Panc1 (cell line): ENCODE data around the gene TOGARAM1. TPM values are rescaled to one million over a fixed set of nuclear protein-coding genes. Genes with fewer than 3 reads are reported as not detected.

ENCODE experiments used
- ATAC-seq: fragments of 200-7000 bp; cut with Tn5 transposase; 2 replicates; pipeline ENCODE4 v1.9.1; 2020; ENCODE audit warnings: mild to moderate bottlenecking, moderate library complexity
- BruUV-seq: library from RNA; stranded (reverse); fragments of 400-500 nt; replicated peaks from 2 replicates; lab custom pipeline; 2021; lab: Mats Ljungman, UMichigan
- CTCF ChIA-PET: fragments of 300-600 bp; sonication (Branson Sonifier 250); formaldehyde crosslinking; loops from one replicate; lab custom pipeline; 2022; ENCODE audit warnings: antibody characterized with exemption; lab: Charles Lee
- POLR2A ChIA-PET: fragments of 300-600 bp; sonication (Branson Sonifier 250); formaldehyde crosslinking; loops from one replicate; lab custom pipeline; 2022; ENCODE audit warnings: antibody characterized with exemption; lab: Charles Lee
- DNase-seq: peaks from one replicate; pipeline ENCODE4 v3.0.0-alpha.2; 2010; ENCODE audit warnings: low read depth, low spot score
- H3K27ac ChIP-seq: 2 replicates; pipeline ENCODE4 v1.5.1; 2011; ENCODE audit warnings: mild to moderate bottlenecking, low read length, inconsistent platforms
- H3K27me3 ChIP-seq: fragments of 200-500 bp; sonication (Bioruptor generic); 2 replicates; pipeline ENCODE4 v1.6.0; 2014; ENCODE audit warnings: low read length, inconsistent platforms; ENCODE audit not compliant: control insufficient read depth, insufficient read depth
- H3K36me3 ChIP-seq: fragments of 200-500 bp; sonication (Bioruptor generic); 2 replicates; pipeline ENCODE4 v1.5.1; 2014; ENCODE audit warnings: inconsistent platforms, mild to moderate bottlenecking, low read length, moderate library complexity; ENCODE audit not compliant: control insufficient read depth, insufficient read depth
- H3K4me1 ChIP-seq: 2 replicates; pipeline ENCODE4 v1.5.1; 2011; ENCODE audit warnings: inconsistent platforms, mild to moderate bottlenecking, low read length, moderate library complexity; ENCODE audit not compliant: control insufficient read depth, insufficient read depth
- H3K4me3 ChIP-seq, 2 experiments: 2 replicates each; pipeline ENCODE4 v1.5.1; 2011 to 2012; ENCODE audit warnings: low read depth in 2 of 2, low read length in 2 of 2, mild to moderate bottlenecking in 2 of 2, inconsistent platforms in 1 of 2, moderate library complexity in 1 of 2
- H3K9me3 ChIP-seq: fragments of 200-500 bp; sonication (Bioruptor generic); 2 replicates; pipeline ENCODE4 v1.5.1; 2014; ENCODE audit warnings: low read depth, mild to moderate bottlenecking, inconsistent platforms, low read length, moderate library complexity; ENCODE audit not compliant: control insufficient read depth, insufficient read depth
- POLR2AphosphoS5 ChIP-seq: IDR thresholded peaks from 2 replicates; pipeline ENCODE4 v1.6.1; 2012; ENCODE audit warnings: mild to moderate bottlenecking, low read depth, low read length, moderate library complexity
- SIN3A ChIP-seq: IDR thresholded peaks from 2 replicates; pipeline ENCODE4 v1.6.1; 2012; ENCODE audit warnings: low read depth, mild to moderate bottlenecking, low read length, moderate library complexity, borderline replicate concordance; ENCODE audit not compliant: insufficient read depth
- TCF7L2 ChIP-seq: IDR thresholded peaks from 2 replicates; pipeline ENCODE4 v1.6.1; 2011; ENCODE audit warnings: mild to moderate bottlenecking, low read depth, low read length, inconsistent platforms
- in situ Hi-C: cut with HindIII; loops from 2 replicates; pipeline ENCODE4 v1.10.0; 2016; ENCODE audit warnings: low sequenced_read_pairs, low pct_unique_long_range_greater_than_20kb
- intact Hi-C: fragments of 100-400 bp; cut with micrococcal nuclease; formaldehyde crosslinking; loops from one replicate; pipeline ENCODE4 v1.10.0; 2022; ENCODE audit not compliant: unreplicated experiment
- total RNA-seq: library from RNA; stranded (reverse); gene quantifications from one replicate; pipeline ENCODE4 v1.2.1, GENCODE V29; 2021; ENCODE audit not compliant: unreplicated experiment
- TF ChIP-seq, protein P1 (sequence below): fragments of 450-650 bp; IDR thresholded peaks from 2 replicates; pipeline ENCODE4 v1.5.1; 2017; ENCODE audit warnings: mild to moderate bottlenecking
- TF ChIP-seq, protein P2 (sequence below), 2 experiments: IDR thresholded peaks; 2 replicates each; pipeline ENCODE4 v1.6.1; 2011 to 2012; ENCODE audit warnings: low read depth in 2 of 2, control low read depth in 1 of 2, low read length in 1 of 2, mild to moderate bottlenecking in 1 of 2, moderate library complexity in 1 of 2; ENCODE audit not compliant: insufficient read depth in 1 of 2

Gene TOGARAM1
- total RNA-seq, 1 experiment from 2014 or later: 11.6 TPM

- no peak overlapping the region for H3K4me3 ChIP-seq
- no peaks in the 10 kb centered on the region for H3K27me3 ChIP-seq
- DNase-seq: no peak
- TF ChIP-seq SIN3A (no peak), POLR2AphosphoS5 (no peak), TCF7L2 (no peak)
- TF ChIP-seq, protein P1, sequence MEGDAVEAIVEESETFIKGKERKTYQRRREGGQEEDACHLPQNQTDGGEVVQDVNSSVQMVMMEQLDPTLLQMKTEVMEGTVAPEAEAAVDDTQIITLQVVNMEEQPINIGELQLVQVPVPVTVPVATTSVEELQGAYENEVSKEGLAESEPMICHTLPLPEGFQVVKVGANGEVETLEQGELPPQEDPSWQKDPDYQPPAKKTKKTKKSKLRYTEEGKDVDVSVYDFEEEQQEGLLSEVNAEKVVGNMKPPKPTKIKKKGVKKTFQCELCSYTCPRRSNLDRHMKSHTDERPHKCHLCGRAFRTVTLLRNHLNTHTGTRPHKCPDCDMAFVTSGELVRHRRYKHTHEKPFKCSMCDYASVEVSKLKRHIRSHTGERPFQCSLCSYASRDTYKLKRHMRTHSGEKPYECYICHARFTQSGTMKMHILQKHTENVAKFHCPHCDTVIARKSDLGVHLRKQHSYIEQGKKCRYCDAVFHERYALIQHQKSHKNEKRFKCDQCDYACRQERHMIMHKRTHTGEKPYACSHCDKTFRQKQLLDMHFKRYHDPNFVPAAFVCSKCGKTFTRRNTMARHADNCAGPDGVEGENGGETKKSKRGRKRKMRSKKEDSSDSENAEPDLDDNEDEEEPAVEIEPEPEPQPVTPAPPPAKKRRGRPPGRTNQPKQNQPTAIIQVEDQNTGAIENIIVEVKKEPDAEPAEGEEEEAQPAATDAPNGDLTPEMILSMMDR: no peak
- TF ChIP-seq, protein P2, sequence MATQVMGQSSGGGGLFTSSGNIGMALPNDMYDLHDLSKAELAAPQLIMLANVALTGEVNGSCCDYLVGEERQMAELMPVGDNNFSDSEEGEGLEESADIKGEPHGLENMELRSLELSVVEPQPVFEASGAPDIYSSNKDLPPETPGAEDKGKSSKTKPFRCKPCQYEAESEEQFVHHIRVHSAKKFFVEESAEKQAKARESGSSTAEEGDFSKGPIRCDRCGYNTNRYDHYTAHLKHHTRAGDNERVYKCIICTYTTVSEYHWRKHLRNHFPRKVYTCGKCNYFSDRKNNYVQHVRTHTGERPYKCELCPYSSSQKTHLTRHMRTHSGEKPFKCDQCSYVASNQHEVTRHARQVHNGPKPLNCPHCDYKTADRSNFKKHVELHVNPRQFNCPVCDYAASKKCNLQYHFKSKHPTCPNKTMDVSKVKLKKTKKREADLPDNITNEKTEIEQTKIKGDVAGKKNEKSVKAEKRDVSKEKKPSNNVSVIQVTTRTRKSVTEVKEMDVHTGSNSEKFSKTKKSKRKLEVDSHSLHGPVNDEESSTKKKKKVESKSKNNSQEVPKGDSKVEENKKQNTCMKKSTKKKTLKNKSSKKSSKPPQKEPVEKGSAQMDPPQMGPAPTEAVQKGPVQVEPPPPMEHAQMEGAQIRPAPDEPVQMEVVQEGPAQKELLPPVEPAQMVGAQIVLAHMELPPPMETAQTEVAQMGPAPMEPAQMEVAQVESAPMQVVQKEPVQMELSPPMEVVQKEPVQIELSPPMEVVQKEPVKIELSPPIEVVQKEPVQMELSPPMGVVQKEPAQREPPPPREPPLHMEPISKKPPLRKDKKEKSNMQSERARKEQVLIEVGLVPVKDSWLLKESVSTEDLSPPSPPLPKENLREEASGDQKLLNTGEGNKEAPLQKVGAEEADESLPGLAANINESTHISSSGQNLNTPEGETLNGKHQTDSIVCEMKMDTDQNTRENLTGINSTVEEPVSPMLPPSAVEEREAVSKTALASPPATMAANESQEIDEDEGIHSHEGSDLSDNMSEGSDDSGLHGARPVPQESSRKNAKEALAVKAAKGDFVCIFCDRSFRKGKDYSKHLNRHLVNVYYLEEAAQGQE (IDR thresholded peaks at IDR 0.05; ENCODE audit: insufficient read depth in 1 of 2, low read depth in 2 of 2, low read length in 1 of 2): no peak
- intact Hi-C loops: no loop called here
- POLR2A ChIA-PET: no interaction called here
- no peaks in the 10 kb centered on the region for H3K9me3 ChIP-seq
- H3K27ac ChIP-seq: no peak overlapping the region
- CTCF ChIA-PET: no interaction called here
- BruUV-seq: no TSS peak
- ATAC-seq: no peak
- in situ Hi-C loops: no loop called here
- H3K4me1 ChIP-seq: no peaks in the 10 kb centered on the region
- no peaks in the 10 kb centered on the region for H3K36me3 ChIP-seq
Measured at GRCh38 chr14:44940211-44940610, 21.8 kb upstream of the TOGARAM1 start.

DNA sequence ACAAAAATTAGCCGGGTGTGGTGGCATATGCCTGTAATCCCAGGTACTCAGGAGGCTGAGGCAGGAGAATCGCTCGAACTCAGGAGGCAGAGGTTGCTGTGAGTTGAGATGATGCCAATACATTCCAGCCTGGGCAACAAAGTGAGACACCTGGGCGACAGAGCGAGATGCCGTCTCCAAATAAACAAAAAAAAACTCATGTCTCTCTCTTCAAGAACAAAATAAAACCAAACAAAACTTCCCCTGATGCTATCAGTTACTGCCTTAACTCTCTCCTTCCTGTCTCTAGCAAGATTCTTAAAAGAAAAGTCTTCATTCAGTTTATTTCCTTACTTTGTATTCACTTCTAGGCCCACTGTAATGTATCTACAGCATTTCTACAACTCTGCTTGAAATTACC lies 21.0 kb upstream of the TOGARAM1 start:
- Histone ChIP-seq H3K4me3 (no peak overlapping the region), H3K9me3 (no peaks in the 10 kb centered on the region), H3K27ac (no peak overlapping the region), H3K4me1 (no peaks in the 10 kb centered on the region), H3K27me3 (no peaks in the 10 kb centered on the region), H3K36me3 (no peaks in the 10 kb centered on the region)
- no TSS peak for BruUV-seq
- intact Hi-C loops (no loop called here), in situ Hi-C loops (no loop called here)
- no peak for DNase-seq
- no peak for ATAC-seq
- TF ChIP-seq, protein P1: no peak
- TF ChIP-seq, protein P2 (IDR thresholded peaks at IDR 0.05; ENCODE audit: insufficient read depth in 1 of 2, low read depth in 2 of 2, low read length in 1 of 2): no peak
- TF ChIP-seq TCF7L2: no peak
- no peak for TF ChIP-seq SIN3A
- TF ChIP-seq POLR2AphosphoS5: no peak
- POLR2A ChIA-PET: no interaction called here
- CTCF ChIA-PET: no interaction called here
